NOMO-1 (cell line): ENCODE data around the gene HSD17B3.
"Not testable (repeated sequence)": the region's sequence is repeated elsewhere in the genome, so short reads cannot be mapped to it uniquely, and the experiment has no call there.

Experiments
- DNase-seq, 2 experiments: peaks; one replicate each; lab custom pipeline; 2025; ENCODE audit not compliant: unreplicated experiment in 2 of 2; lab: John Stamatoyannopoulos, UW

HSD17B3 gene

DNA sequence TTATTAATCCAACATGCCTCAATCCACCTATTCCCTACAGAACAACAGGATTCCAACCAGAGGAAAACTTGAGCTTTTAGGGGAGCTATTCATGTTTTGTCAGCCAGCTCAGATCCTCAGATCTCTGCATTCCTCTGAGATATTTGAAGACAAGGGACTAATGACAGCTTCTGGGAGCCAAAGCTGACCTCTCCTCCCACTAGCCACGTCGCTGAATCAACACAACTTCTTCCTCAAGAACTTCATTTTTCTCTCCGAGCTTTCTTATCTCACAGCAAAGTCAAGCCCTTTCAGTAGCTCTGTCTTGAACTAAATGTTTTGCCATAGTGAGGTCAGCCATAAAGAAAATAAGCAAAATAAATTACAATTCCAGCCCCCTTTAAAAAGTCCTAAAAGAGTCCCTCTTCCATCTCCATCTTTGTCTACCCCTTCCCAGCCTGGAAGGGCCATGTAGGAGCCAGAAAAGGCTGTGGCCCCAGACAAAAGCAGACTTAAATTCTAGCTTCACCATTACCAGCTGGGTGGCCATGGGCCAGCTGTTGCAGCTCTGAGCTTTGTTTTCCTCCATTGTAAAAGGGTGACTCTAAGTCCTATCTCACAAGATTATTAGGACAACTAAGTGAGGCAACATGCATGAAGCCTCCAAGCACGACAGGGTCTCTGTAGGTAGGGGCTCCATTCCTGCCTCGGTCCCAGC is 65.0 kb downstream of the HSD17B3 start:
- DNase-seq: no peak

- not testable (repeated sequence) for DNase-seq
Measured at GRCh38 chr9:96236337-96236736, 65.6 kb downstream of the HSD17B3 start.

DNA sequence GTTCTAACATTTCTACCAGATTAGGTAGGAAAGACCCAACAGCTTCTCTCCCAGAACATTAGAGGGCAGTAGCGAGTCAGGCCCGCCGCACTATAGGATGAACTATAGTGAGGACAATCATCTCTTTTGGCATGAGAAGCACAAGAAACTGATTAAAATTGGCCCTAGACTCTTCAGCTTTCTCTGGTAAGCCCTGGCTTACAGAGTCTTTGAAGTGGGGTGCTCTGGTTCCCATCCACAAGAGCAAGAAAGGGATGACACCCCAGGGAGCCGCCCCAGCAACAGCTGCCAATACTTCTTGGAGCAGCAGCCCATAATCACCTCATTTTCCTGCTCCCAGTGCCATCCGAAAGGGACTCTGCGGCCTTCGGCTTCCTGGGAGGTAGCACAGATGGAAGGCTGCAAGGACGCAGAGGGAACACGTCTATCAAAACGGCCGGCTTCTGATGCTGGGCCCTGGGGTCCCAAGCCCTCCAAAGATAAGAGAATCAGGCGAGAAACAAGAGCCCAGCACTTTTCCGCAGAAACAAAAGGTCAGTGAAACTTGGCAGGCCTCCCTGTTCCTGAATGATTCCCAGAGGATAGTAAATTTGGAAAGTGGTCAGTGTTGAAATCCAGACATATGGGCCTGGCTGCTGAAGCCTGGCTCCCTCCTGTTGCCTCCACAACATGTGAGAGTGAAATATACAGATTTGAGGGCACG is 69.3 kb downstream of the HSD17B3 start:
- peak; percentile 27 to 47 for DNase-seq

GRCh38 chr9:96232164-96232538 is 69.8 kb downstream of the HSD17B3 start:
- no peak for DNase-seq

DNA sequence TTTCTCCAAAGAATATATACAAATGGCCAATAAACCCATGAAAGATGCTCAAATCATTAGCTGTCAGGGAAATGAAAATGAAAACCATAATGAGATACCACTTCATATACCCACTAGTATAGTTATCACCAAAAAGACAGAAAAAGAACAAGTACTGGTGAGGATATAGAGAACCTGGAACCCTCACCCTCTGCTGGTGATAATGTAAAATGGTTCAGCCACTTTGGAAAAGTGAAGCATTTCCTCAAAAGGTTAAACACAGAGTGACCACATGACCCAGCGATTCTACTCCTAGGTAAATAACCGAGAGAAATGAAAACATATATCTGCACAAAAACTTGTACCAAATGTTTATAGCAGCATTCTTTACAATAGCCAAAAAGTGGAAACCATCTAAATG is 72.0 kb downstream of the HSD17B3 start:
- no peak for DNase-seq

GRCh38 chr9:96222132-96222531 is 79.8 kb downstream of the HSD17B3 start:
- no peak for DNase-seq

DNA sequence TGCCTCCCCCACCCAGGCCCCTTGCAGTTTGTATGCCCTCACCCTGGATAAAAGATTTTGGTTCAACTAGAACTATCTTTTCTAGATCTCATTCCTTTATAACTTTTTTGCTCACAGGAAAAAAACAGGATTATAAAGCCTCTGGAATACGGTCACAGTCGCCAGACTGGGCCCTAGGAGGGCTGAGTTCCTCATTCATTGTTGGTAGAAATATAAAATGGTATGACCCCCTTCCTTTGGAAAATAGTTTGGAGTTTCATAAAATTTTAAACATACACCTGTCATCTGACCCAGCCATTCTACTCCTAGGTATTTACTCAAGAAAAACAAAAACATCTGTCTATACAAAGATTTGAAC is 82.1 kb downstream of the HSD17B3 start:
- no peak for DNase-seq

DNA sequence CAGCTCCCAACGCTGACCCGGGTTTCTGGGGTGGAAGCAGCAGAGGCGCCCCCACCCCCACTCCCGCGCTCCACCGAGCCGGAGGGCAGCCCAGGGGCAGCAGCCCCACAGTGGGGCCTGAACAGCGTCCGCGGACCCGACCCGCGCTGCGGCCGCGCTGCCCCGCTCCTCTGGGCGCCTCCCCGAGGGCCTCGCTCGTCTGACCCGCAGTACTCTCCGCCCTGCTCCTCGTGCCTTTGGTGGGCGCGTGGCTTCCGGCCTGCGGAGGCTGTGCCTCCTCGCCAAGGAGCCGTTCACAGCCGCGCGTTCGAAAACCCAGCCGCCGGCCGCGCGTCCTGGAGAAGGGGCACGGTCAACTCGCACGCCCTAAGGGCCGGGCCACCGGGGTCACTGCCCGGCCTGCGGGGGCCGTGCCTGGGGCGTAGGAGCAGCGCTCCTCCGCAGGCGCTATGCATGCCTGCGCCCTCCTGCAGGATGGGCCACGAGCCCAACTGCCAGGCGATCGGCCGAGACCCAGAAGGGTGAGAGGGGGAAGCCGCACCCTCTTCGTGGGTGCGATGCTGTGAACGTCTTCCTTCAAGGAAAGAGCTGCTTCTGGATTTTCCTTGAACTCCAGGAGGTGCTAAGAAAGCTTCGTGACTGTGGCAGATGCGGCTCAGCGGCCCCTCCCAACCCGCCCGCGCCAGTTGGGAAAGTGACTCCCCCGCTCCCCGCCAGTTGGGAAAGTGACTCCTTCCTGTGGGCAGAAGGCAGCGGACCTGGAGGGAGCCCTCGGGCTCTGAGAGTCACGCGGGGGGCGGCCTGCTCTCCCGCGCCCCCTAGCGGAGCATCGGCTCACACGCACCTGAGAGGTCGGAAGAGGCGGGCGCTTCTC is 82.7 kb downstream of the HSD17B3 start:
- DNase-seq: no peak

- DNase-seq: peak; percentile 65 to 87
Measured at GRCh38 chr9:96217754-96218693, 84.0 kb downstream of the HSD17B3 start.

DNA sequence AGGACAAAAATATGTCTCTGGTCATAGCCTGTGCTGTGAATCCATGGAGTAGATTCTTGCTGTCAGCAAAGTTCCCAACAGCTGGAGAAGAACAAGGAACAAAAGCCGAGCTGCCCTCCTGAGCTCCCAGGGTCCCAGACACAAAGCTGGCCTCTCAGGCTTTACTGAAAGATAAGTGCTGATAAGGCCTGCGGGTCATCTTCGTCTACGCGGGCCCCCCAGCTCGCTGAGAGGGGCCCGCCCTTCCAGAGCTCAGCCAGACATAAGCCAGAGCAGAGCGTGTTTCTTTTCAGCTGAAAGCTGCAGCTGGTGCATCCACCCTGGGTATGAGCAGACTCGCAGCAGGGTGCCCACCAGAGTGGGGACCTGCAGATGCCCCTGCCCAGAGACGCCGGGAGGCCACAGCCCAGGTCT is 84.7 kb downstream of the HSD17B3 start:
- no peak for DNase-seq

DNA sequence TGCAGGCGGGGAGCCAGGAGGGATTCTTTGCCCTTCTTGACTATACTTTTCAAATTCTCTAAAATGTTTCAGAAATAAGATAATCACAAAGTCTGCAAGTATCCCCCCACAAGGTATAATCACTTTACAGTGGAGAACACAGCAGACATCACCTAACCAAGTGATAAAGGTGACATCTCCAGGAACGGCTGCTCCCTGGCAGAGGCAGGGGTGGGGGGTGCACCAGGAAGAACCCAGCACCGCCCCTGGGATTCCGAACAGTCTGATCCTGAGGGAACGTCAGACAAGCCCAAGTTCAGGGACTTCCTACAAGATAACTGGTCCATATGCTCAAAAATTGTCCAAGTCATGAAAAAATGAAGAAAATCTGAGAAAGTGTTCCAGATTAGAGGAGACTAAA is 85.4 kb downstream of the HSD17B3 start:
- DNase-seq: no peak

GRCh38 chr9:96215841-96216240 is 86.1 kb downstream of the HSD17B3 start:
- no peak for DNase-seq

DNA sequence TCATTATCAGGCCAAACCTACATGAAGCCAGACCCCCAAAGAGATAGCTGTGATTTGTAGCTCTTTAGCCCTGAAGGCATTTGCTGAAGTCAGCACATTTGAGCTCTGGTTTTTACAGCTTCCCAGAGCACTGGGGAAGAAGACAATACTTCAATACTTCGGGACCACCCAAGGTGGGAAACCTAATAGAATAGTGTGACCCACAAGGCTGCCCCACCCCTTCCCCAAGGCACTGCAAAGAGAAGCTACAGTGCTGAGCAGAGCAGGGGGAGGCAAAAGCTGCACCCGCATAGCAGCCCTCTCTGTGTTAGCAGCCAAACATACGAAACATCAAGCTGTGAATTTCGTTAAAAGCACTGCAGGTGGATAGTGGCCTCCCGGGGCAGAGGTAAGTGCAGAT is 87.3 kb downstream of the HSD17B3 start:
- DNase-seq: no peak

- DNase-seq: no peak
Measured at GRCh38 chr9:96209407-96210271, 92.3 kb downstream of the HSD17B3 start.

DNA sequence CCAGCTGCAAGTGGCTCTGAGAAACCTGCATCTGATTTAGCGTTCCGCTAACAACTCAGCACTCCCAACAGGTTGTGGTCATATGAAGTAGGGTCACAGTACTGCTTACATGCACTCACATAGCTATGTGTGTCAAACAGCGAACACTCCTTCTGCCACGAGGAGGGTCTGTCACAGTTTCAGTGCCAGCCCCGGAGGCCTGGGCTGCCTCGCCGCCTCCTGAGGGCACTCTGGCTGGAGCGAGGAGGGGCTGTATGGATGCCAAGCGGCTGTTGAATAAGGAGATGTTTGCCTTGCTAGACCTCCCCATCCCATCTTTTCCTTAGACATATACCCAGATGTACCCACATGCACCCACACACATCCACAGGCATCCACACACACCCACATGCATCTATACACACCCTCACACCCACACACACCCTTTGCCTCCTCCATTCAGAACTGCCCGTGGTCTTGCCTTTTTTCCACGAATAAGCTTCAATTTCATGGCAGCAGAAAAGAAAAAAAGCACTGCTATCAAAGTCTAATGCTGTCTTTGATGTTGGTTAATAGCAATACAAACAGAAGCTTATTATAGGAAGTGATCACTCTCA is 95.7 kb downstream of the HSD17B3 start:
- no peak for DNase-seq

GRCh38 chr9:96204853-96205252 is 97.1 kb downstream of the HSD17B3 start:
- DNase-seq: no peak

- no peak for DNase-seq
Measured at GRCh38 chr9:96203867-96204501, 98.0 kb downstream of the HSD17B3 start.

DNA sequence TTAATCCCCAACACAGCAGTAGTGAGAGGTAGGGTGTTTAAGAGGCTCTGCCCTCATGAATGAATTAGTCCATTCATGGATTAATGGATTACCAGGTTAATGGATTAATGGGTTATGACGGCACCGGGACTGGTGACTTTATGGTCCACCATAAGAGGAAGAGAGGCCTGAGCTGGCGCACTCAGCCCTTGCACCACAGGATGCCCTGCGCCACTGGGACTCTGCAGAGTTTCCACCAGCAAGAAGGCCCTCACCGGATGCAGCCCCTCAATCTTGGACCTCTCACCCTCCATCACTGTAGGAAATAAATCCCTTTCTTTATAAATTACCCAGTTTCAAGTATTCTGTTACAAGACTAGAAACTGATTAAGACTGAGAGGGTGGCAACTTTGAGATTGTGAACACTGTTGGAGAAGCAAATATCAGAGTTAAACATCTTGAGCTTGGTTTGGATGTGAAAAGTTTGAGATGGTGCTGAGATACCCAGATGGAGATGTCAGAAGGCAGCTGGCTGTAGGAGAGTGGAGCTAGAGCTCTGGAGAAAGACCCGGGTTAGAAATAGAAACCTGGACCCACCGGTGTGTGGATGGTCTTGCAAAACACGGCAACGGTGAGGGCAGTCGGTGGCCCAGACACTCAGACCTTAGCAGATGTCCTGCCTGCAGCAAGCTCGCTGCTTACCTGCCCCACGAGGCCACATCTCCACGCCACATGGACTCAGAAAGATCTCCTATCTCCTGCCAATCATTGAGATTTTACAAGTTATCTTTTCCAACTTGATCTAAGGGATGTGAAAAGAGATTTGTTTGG is 98.8 kb downstream of the HSD17B3 start:
- no peak for DNase-seq
